ELR (cell line): ENCODE data around the gene TBL1XR1.
A peak's percentile ranks its signal among the peaks of the same experiment; 100 is the strongest.

Experiments
- DNase-seq: peaks from one replicate; pipeline ENCODE4 v3.0.0-alpha.2; 2015; ENCODE audit warnings: low read depth

Gene TBL1XR1

GRCh38 chr3:177107461-177108239 lies 89.6 kb downstream of the TBL1XR1 start:
- no peak for DNase-seq

- no peak for DNase-seq
Observed at GRCh38 chr3:177106594-177106993, 90.7 kb downstream of the TBL1XR1 start.

- DNase-seq, result no peak
Observed at GRCh38 chr3:177106184-177106583, 91.1 kb downstream of the TBL1XR1 start.

- DNase-seq, result no peak
Observed at GRCh38 chr3:177105623-177106022, 91.7 kb downstream of the TBL1XR1 start.

GRCh38 chr3:177104299-177104992 lies 92.8 kb downstream of the TBL1XR1 start:
- DNase-seq, result no peak

- DNase-seq, result no peak
Observed at GRCh38 chr3:177102553-177102952, 94.7 kb downstream of the TBL1XR1 start.

- DNase-seq, result no peak
Observed at GRCh38 chr3:177098551-177098950, 98.7 kb downstream of the TBL1XR1 start.

- DNase-seq, result no peak
Observed at GRCh38 chr3:177096615-177097014, 100.7 kb downstream of the TBL1XR1 start.

- DNase-seq, result no peak
Observed at GRCh38 chr3:177093966-177094365, 103.3 kb downstream of the TBL1XR1 start.

- no peak for DNase-seq
Observed at GRCh38 chr3:177089901-177090300, 107.4 kb downstream of the TBL1XR1 start.

- DNase-seq, result no peak
Observed at GRCh38 chr3:177089110-177089509, 108.2 kb downstream of the TBL1XR1 start.

- no peak for DNase-seq
Observed at GRCh38 chr3:177085794-177086193, 111.5 kb downstream of the TBL1XR1 start.

- DNase-seq, result no peak
Observed at GRCh38 chr3:177084616-177085015, 112.7 kb downstream of the TBL1XR1 start.

GRCh38 chr3:177080122-177080521 lies 117.2 kb downstream of the TBL1XR1 start:
- no peak for DNase-seq

GRCh38 chr3:177079684-177080083 lies 117.6 kb downstream of the TBL1XR1 start:
- no peak for DNase-seq

- DNase-seq, result peak; percentile 23
Observed at GRCh38 chr3:177071496-177072156, 125.7 kb downstream of the TBL1XR1 start.

GRCh38 chr3:177069514-177070329 lies 127.6 kb downstream of the TBL1XR1 start:
- DNase-seq, result peak; percentile 53

- peak; percentile 22 for DNase-seq
Observed at GRCh38 chr3:177068967-177069366, 128.3 kb downstream of the TBL1XR1 start.

- no peak for DNase-seq
Observed at GRCh38 chr3:177066068-177066467, 131.2 kb downstream of the TBL1XR1 start.

GRCh38 chr3:177065285-177066033 lies 131.8 kb downstream of the TBL1XR1 start:
- no peak for DNase-seq

- no peak for DNase-seq
Observed at GRCh38 chr3:177062052-177062732, 135.1 kb downstream of the TBL1XR1 start.
